ENCODE measurements around the gene MCC. TPM values are rescaled to one million over a fixed set of nuclear protein-coding genes. Genes with fewer than 3 reads are reported as not detected.

MCC gene
- total RNA-seq, 1 donor from 2014 or later = 26.9 TPM

- Histone ChIP-seq H2AFZ (ENCODE audit: low read depth, low read length) (no peak overlapping the region), H3K4me3 (ENCODE audit: insufficient read depth, low read depth, low read length) (no peak overlapping the region), H4K20me1 (ENCODE audit: insufficient read depth, low read length) (peaks cover 46% of the 10 kb centered on the region), H3K9me3 (ENCODE audit: insufficient read depth, low read depth, low read length) (no peaks in the 10 kb centered on the region), H3K4me2 (ENCODE audit: low read length) (no peak overlapping the region), H3K79me2 (ENCODE audit: insufficient read depth, low read length) (peaks cover 8% of the 10 kb centered on the region), H3K4me1 (ENCODE audit: insufficient read depth, low read length) (peaks cover 15% of the 10 kb centered on the region), H3K36me3 (ENCODE audit: insufficient read depth, low read length) (no peaks in the 10 kb centered on the region), H3K27me3 (ENCODE audit: insufficient read depth, low read length) (no peaks in the 10 kb centered on the region), H3K27ac (ENCODE audit: low read depth, low read length) (no peak overlapping the region), H3K9ac (ENCODE audit: low read length) (no peak overlapping the region)
- no peak overlapping the region for H3K27ac Mint-ChIP-seq (ENCODE audit: unreplicated experiment)
- no peak for FAIRE-seq
- no peak overlapping the region for H3K4me3 Mint-ChIP-seq (ENCODE audit: unreplicated experiment)
- no peaks in the 10 kb centered on the region for H3K36me3 Mint-ChIP-seq (ENCODE audit: low read depth, unreplicated experiment)
- no peaks in the 10 kb centered on the region for H3K9me3 Mint-ChIP-seq (ENCODE audit: unreplicated experiment)
- H3K27me3 Mint-ChIP-seq (ENCODE audit: low read depth, unreplicated experiment) = no peaks in the 10 kb centered on the region
- peaks cover 26% of the 10 kb centered on the region for H3K4me1 Mint-ChIP-seq (ENCODE audit: low read depth, unreplicated experiment)
- DNase-seq (ENCODE audit: low read depth) = peak; percentile 49
- no peak for TF ChIP-seq EZH2 (IDR thresholded peaks at IDR 0.05; ENCODE audit: insufficient read depth, low read length)
- TF ChIP-seq CTCF (IDR thresholded peaks at IDR 0.05; ENCODE audit: insufficient read depth, low read depth, low read length) = no peak
These were observed 283.6 kb downstream of the MCC start for GRCh38 chr5:113204525-113205161.

DNA sequence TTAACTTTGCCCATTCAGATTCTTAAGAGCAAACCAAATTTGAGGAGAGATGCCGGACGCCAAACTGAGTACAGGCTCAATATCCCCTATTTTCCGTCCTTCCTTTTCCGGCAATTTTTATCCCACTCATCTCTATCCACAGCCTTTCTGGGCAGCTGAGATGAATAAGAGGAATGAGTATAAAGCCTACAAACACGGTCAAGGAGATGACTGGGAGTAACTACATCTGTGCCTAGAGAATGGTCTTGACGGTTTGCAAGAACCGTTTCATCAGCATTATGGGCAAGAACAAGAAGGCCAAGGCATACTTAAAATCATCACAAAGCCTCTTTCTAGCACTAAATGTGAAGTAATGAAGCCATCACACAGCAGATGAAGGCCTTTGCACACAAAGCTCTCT is 284.3 kb downstream of the MCC start:
- TF ChIP-seq CTCF (IDR thresholded peaks at IDR 0.05; ENCODE audit: insufficient read depth, low read depth, low read length) (no peak), EZH2 (IDR thresholded peaks at IDR 0.05; ENCODE audit: insufficient read depth, low read length) (no peak)
- no peak overlapping the region for H2AFZ ChIP-seq (ENCODE audit: low read depth, low read length)
- no peak overlapping the region for H3K4me2 ChIP-seq (ENCODE audit: low read length)
- H3K36me3 Mint-ChIP-seq (ENCODE audit: low read depth, unreplicated experiment) = no peaks in the 10 kb centered on the region
- no peak overlapping the region for H3K9ac ChIP-seq (ENCODE audit: low read length)
- H3K27ac ChIP-seq (ENCODE audit: low read depth, low read length) = no peak overlapping the region
- H3K9me3 ChIP-seq (ENCODE audit: insufficient read depth, low read depth, low read length) = no peaks in the 10 kb centered on the region
- peaks cover 33% of the 10 kb centered on the region for H3K4me1 Mint-ChIP-seq (ENCODE audit: low read depth, unreplicated experiment)
- H3K36me3 ChIP-seq (ENCODE audit: insufficient read depth, low read length) = no peaks in the 10 kb centered on the region
- H3K27me3 Mint-ChIP-seq (ENCODE audit: low read depth, unreplicated experiment) = no peaks in the 10 kb centered on the region
- H3K27ac Mint-ChIP-seq (ENCODE audit: unreplicated experiment) = no peak overlapping the region
- peaks cover 53% of the 10 kb centered on the region for H4K20me1 ChIP-seq (ENCODE audit: insufficient read depth, low read length)
- DNase-seq (ENCODE audit: low read depth) (no peak), FAIRE-seq (no peak)
- no peaks in the 10 kb centered on the region for H3K9me3 Mint-ChIP-seq (ENCODE audit: unreplicated experiment)
- H3K4me3 ChIP-seq (ENCODE audit: insufficient read depth, low read depth, low read length) = no peak overlapping the region
- peaks cover 15% of the 10 kb centered on the region for H3K4me1 ChIP-seq (ENCODE audit: insufficient read depth, low read length)
- no peak overlapping the region for H3K4me3 Mint-ChIP-seq (ENCODE audit: unreplicated experiment)
- no peaks in the 10 kb centered on the region for H3K27me3 ChIP-seq (ENCODE audit: insufficient read depth, low read length)
- H3K79me2 ChIP-seq (ENCODE audit: insufficient read depth, low read length) = peaks cover 2% of the 10 kb centered on the region
